ENCODE results near the gene NEDD4L.
A peak's percentile ranks its signal among the peaks of the same experiment; 100 is the strongest.
"Not testable (repeated sequence)": the region's sequence is repeated elsewhere in the genome, so short reads cannot be mapped to it uniquely, and the experiment has no call there.

The NEDD4L gene

GRCh38 chr18:58435221-58436005 lies 391.4 kb downstream of the NEDD4L start:
- not testable (repeated sequence) for ATAC-seq

- peak; percentile 57 to 69 for ATAC-seq
These were observed 394.3 kb downstream of the NEDD4L start for GRCh38 chr18:58438161-58438957.

GRCh38 chr18:58438958-58439300 lies 394.9 kb downstream of the NEDD4L start:
- ATAC-seq: peak in 1 of 2 donors; percentile 49

- no peak for ATAC-seq
These were observed 399.6 kb downstream of the NEDD4L start for GRCh38 chr18:58443671-58444070.

GRCh38 chr18:58446391-58447060 lies 402.5 kb downstream of the NEDD4L start:
- ATAC-seq: no peak

- ATAC-seq: no peak
These were observed 403.5 kb downstream of the NEDD4L start for GRCh38 chr18:58447402-58448095.

- no peak for ATAC-seq
These were observed 405.4 kb downstream of the NEDD4L start for GRCh38 chr18:58449464-58449863.

Measured in activated CD4-positive, CD25-positive, alpha-beta regulatory T cell treated with anti-CD3 and anti-CD28 coated beads, Interleukin-2, amount 50 U/mL, for 24 hours (primary cell).